Measurements from ENCODE around the gene ADAM12.
A peak's percentile ranks its signal among the peaks of the same experiment; 100 is the strongest.
"Not testable (repeated sequence)": the region's sequence is repeated elsewhere in the genome, so short reads cannot be mapped to it uniquely, and the experiment has no call there.

The ADAM12 gene

GRCh38 chr10:126380352-126381076 is 7.8 kb downstream of the ADAM12 start:
- peak; percentile 39 for DNase-seq (ENCODE audit: low read depth)
- no peak overlapping the region for H3K4me3 ChIP-seq (ENCODE audit: low read depth, low read length)

DNA sequence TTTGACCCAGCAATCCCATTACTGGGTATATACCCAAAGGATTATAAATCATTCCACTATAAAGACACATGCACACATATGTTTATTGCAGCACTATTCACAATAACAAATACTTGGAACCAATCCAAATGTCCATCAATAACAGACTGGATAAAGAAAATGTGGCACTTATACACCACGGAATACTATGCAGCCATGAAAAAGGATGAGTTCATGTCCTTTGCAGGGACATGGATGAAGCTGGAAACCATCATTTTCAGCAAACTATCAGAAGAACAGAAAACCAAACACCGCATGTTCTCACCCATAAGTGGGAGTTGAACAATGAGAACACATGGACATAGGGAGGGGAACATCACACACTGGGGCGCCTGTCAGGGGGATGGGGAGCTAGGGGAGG is 9.1 kb downstream of the ADAM12 start:
- H3K4me3 ChIP-seq (ENCODE audit: low read depth, low read length); DNase-seq (ENCODE audit: low read depth): not testable (repeated sequence)

DNA sequence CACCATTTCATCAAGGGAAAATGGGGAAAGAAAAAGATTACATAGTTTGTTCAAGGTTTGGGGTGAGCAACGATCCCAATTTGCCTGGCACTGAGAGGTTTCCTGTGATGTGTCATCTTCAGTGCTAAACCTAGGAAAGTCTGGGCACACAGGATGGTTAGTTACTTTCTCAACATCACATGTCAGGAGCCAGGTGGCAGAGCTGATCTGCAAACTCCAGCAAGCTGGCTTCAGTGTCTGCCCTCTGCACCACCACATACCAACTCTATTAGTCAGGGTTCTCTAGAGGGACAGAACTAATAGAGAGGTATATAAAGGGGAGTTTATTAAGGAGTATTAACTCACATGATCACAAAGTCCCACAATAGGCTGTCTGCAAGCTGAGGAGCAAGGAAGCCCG is 11.3 kb downstream of the ADAM12 start:
- DNase-seq (ENCODE audit: low read depth) = no peak

GRCh38 chr10:126375926-126376554 is 12.2 kb downstream of the ADAM12 start:
- DNase-seq (ENCODE audit: low read depth) = no peak
- H3K4me3 ChIP-seq (ENCODE audit: low read depth, low read length) = no peak overlapping the region

More for the DNA sequence above, 11.3 kb downstream of the ADAM12 start:
- no peak overlapping the region for H3K4me3 ChIP-seq (ENCODE audit: low read depth, low read length)

DNA sequence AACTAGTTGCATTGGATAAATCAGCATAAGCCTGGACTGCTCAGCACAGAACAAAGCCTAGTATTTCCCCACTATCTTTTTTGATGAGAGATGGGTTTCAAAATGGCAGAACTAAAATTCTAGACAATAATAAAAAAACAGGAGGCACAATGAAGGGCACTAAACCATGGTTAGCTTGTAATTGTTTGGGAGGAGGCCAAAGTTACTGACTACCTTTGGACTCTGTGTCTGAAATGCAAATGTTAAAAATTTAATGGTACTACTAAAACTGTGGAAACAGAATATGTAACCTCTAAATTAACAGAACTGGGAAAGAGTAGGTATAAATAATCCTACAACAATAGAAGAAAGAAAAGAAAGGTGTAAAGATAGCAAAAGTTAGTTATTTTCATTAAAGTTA is 13.0 kb downstream of the ADAM12 start:
- DNase-seq (ENCODE audit: low read depth) = no peak
- H3K4me3 ChIP-seq (ENCODE audit: low read depth, low read length) = no peak overlapping the region

DNA sequence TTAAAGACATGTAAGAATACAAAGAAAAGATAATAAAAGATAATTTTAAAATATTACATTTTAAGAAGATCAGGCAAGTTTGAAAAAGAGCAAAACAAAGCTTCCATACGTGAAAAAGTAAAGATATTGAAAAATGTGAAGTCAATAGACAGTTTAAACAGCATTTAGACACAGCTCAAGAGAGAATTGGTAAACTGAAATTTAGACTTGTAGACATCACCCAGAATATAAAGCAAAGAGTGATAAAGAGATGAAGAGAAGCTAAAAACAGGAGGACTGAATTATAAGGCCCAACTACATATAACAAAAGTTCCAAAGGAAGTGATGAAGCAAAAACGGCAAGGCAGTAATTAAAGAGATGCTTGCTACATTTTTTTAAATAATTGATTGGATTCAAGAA is 13.8 kb downstream of the ADAM12 start:
- H3K4me3 ChIP-seq (ENCODE audit: low read depth, low read length) = no peak overlapping the region
- no peak for DNase-seq (ENCODE audit: low read depth)

DNA sequence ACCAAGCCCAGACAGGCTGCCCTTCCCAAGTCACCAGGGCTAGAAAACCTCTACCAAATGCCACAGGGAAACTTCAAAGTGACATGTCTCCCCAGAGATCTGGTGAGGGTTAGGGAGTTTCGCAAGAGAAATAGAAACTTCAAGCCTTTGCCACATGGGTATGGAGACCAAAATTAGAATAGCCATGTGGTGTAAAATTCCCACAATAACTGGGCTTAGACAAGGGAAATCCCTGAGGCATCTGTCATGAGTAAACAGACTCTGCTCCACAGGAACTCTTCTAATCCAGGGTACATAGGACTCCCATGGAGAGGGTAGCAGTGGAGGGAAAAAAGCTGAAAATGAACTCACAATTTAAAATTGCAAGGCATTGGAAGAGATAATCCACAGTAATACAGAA is 14.3 kb downstream of the ADAM12 start:
- H3K4me3 ChIP-seq (ENCODE audit: low read depth, low read length) = no peak overlapping the region
- no peak for DNase-seq (ENCODE audit: low read depth)

GRCh38 chr10:126373147-126373546 is 15.1 kb downstream of the ADAM12 start:
- peak; percentile 84 for DNase-seq (ENCODE audit: low read depth)
- no peak overlapping the region for H3K4me3 ChIP-seq (ENCODE audit: low read depth, low read length)

DNA sequence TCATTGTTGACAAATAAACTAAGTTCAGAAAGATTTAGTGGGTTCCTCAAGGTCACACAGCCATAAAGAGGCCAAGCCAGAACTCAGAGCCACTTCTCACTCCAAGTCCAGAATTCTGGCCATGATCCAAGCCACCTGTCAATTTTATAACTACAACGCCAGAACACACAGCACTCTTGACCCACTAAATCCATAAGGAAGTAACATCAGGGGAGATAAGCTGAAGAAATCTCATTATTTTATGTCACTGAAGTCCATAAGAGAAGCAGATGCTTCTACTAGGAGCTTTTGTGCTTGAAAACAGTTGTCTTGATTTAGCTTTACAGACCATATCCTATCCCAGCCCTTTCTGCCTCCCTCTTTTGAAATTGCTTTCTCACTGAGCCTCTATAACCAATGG is 15.9 kb downstream of the ADAM12 start:
- no peak for DNase-seq (ENCODE audit: low read depth)
- H3K4me3 ChIP-seq (ENCODE audit: low read depth, low read length) = no peak overlapping the region

DNA sequence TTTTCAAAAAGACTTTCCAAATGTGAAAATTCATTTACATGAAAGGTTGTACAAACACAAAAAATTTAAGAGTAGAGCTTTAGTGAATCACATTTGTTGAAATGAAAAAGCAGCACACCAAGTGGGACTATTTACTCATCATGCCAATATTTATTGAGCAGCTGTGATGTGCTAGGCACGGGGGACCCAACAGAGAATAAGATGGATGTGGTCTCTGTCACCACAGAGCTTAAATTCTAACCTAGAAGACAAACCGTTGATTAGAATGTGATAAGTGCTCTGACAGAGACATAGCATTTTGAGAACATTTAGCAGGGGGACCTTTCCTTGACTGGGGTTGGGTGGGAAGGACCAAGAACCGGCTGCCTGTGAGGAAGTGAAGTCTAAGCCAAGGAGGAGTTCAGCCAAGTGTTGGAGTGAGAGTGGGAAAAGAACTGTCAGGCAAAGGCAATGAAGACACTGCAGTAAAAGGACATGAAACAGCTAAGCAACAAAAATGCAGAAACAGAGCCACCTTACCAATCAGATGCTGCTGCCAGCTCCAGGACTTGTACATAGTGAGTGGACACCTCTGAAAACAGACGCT is 19.1 kb downstream of the ADAM12 start:
- no peak for DNase-seq (ENCODE audit: low read depth)
- no peak overlapping the region for H3K4me3 ChIP-seq (ENCODE audit: low read depth, low read length)

DNA sequence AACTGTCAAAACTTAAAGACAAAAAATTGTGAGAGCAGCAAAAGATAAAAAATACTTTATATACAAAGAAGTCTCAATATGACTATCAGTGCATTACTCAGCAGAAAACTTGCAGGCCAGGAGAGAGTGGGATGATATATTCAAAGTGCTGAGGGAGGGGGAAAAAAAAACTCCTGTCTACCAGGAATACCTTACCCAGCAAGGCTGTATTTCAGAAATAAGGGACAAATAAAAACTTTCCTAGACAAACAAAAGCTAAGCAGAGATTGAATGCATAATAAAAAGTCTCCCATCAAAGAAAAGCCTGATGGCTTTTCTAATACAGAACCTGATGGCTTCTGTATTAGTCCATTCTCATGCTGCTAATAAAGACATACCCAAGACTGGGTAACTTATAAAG is 31.1 kb downstream of the ADAM12 start:
- DNase-seq (ENCODE audit: low read depth) = no peak
- H3K4me3 ChIP-seq (ENCODE audit: low read depth, low read length) = no peak overlapping the region

DNA sequence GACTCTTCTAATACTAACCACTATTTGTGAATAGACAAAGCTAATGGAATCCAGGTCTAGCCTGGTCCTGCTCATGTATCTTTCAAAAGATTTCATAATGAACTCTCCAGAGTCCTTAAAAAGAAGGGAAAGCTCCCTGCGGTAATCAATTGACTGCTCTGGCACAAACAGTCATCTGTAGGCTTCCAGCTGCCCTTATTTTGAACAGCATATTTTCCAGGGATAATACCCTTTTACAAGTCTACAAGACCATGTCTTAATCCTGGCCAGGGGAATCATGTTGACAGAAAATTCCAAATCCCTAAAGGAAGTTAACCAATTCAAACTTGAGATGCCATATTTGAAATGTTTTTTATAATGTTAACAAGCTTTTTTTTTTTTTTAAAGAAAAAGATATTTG is 34.6 kb downstream of the ADAM12 start:
- no peak overlapping the region for H3K4me3 ChIP-seq (ENCODE audit: low read depth, low read length)
- DNase-seq (ENCODE audit: low read depth) = no peak

DNA sequence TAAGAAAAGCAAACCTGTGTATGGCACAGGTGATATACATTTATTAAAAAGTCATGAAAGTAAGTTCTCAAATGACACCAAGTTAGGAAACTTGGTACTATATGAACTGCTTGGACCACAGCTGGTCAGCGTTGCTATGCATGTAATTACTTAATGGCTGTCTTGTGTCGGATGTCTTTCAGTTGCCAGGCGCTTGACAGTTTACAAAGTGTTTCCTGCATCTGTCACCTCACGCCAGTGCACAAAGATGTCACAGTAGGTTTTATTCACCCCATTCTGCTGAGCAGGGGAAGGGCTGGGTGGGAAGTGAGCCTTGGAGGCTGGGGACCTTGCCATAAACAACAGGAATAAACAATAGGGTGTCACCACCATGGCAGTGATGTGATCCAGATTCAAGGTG is 35.8 kb downstream of the ADAM12 start:
- no peak for DNase-seq (ENCODE audit: low read depth)
- no peak overlapping the region for H3K4me3 ChIP-seq (ENCODE audit: low read depth, low read length)

- DNase-seq (ENCODE audit: low read depth) = no peak
- H3K4me3 ChIP-seq (ENCODE audit: low read depth, low read length) = no peak overlapping the region
Measured at GRCh38 chr10:126351021-126351420, 37.3 kb downstream of the ADAM12 start.

- peak; percentile 92 for DNase-seq (ENCODE audit: low read depth)
Measured at GRCh38 chr10:126350216-126350992, 37.9 kb downstream of the ADAM12 start.

DNA sequence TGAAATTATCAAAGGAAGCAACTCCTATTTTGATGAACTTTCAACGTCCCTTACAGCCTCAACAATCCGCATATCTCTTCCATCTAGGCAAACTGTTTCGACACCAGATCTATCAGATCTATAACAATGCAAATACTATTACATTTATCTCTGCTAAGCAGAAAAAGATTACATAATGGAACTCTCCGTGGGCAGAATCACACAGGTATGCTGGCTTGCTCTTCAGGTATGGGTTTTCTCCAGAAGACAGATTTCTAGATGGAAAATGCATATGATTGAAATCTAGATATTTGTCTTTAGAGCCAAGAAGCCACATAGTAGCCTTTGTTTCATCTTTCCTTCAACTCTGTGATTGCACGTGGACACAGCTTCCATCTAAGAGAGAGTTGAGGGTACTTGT is 38.6 kb downstream of the ADAM12 start:
- no peak overlapping the region for H3K4me3 ChIP-seq (ENCODE audit: low read depth, low read length)
- DNase-seq (ENCODE audit: low read depth) = no peak

More at GRCh38 chr10:126350216-126350992, 37.9 kb downstream of the ADAM12 start:
- no peak overlapping the region for H3K4me3 ChIP-seq (ENCODE audit: low read depth, low read length)

GRCh38 chr10:126349101-126349500 is 39.2 kb downstream of the ADAM12 start:
- DNase-seq (ENCODE audit: low read depth) = no peak
- no peak overlapping the region for H3K4me3 ChIP-seq (ENCODE audit: low read depth, low read length)

DNA sequence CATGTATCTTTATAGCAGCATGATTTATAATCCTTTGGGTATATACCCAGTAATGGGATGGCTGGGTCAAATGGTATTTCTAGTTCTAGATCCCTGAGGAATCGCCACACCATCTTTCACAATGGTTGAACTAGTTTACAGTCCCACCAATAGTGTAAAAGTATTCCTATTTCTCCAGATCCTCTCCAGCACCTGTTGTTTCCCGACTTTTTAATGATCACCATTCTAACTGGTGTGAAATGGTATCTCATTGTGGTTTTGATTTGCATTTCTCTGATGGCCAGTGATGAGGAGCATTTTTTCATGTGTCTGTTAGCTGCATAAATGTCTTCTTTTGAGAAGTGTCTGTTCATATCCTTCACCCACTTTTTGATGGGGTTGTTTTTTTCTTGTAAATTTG is 44.8 kb downstream of the ADAM12 start:
- H3K4me3 ChIP-seq (ENCODE audit: low read depth, low read length); DNase-seq (ENCODE audit: low read depth): not testable (repeated sequence)

- H3K4me3 ChIP-seq (ENCODE audit: low read depth, low read length) = no peak overlapping the region
- DNase-seq (ENCODE audit: low read depth) = no peak
Measured at GRCh38 chr10:126342680-126343079, 45.6 kb downstream of the ADAM12 start.

GRCh38 chr10:126341491-126341890 is 46.8 kb downstream of the ADAM12 start:
- DNase-seq (ENCODE audit: low read depth) = no peak
- no peak overlapping the region for H3K4me3 ChIP-seq (ENCODE audit: low read depth, low read length)
